ENCODE results near the gene IFRD2.

Gene IFRD2

DNA sequence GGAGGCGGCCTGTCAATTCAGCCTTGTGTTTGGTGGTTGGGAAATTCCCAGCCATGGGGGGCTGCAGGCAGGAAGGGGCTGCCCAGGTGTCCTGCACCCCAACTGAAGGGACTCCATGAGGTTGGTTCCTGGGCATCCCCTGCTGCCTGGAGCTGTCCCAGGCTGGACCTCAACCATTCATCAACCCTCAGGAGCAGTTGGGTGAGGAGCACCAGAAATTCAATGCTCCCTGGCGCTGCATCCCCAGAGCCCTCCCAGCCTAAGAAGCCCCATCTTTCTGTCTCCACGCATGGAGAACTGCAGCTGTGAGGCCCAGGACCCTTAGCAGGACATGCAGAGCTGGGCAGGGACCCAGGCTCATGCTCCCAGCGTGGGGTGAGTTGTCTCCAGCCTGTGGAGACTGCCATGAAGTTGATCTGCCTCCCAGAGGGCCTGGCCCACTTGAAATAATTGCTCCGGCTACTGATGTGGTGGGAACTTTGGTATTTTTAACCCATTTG lies 31.2 kb downstream of the IFRD2 start:
- TF ChIP-seq, protein P1, sequence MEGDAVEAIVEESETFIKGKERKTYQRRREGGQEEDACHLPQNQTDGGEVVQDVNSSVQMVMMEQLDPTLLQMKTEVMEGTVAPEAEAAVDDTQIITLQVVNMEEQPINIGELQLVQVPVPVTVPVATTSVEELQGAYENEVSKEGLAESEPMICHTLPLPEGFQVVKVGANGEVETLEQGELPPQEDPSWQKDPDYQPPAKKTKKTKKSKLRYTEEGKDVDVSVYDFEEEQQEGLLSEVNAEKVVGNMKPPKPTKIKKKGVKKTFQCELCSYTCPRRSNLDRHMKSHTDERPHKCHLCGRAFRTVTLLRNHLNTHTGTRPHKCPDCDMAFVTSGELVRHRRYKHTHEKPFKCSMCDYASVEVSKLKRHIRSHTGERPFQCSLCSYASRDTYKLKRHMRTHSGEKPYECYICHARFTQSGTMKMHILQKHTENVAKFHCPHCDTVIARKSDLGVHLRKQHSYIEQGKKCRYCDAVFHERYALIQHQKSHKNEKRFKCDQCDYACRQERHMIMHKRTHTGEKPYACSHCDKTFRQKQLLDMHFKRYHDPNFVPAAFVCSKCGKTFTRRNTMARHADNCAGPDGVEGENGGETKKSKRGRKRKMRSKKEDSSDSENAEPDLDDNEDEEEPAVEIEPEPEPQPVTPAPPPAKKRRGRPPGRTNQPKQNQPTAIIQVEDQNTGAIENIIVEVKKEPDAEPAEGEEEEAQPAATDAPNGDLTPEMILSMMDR (conservative IDR thresholded peaks at IDR 0.05): no peak

DNA sequence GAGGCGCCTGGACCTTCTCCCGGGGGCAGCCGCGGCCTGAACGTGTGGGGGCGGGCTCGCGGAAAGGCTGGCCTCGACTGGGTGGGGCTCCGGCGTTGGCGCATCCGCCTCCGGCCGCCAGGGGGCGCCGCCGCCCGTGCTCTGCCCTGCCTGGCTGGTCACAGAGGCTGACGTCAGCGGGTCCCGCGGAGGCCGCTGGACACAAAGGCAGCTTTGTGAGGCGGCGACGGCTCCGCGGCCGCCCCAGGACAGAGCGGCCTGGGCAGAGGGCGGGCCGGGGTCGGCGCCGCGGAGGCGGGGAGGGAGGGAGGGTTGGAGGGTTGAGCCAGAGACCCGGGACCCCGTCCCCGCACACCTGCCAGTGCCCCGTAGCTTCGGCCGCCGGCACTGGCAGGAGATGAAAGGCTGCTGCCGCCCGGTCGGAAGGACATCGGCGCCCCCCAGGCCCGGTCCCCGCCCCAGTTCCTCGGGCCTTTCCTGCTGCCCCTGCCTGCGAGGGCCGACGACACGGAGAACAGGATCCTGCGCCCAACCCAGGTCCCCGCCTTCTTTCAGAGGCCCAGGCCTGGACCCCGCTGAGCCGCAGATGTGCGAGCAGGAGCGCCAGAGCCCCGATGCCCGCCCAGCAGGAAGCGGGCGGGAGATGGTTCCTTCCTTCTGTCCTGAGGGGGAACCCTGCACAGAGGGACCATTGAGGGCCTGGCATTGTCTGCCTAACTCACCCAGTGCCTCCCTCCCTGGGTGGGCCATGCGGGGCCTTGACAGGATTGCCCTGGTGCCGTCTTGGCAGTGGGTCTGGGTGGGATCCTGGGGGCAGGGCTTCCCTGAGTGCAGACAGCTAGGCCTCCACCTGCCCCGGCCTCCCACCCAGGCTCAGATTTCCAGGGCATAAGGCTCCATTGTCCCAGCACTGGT lies 31.9 kb downstream of the IFRD2 start:
- H3K27ac ChIP-seq: peak overlapping the region; percentile 93
- TF ChIP-seq, protein P1 (conservative IDR thresholded peaks at IDR 0.05): peak; percentile 99

More for the DNA sequence above, 31.2 kb downstream of the IFRD2 start:
- peak overlapping the region; percentile 93 for H3K27ac ChIP-seq

DNA sequence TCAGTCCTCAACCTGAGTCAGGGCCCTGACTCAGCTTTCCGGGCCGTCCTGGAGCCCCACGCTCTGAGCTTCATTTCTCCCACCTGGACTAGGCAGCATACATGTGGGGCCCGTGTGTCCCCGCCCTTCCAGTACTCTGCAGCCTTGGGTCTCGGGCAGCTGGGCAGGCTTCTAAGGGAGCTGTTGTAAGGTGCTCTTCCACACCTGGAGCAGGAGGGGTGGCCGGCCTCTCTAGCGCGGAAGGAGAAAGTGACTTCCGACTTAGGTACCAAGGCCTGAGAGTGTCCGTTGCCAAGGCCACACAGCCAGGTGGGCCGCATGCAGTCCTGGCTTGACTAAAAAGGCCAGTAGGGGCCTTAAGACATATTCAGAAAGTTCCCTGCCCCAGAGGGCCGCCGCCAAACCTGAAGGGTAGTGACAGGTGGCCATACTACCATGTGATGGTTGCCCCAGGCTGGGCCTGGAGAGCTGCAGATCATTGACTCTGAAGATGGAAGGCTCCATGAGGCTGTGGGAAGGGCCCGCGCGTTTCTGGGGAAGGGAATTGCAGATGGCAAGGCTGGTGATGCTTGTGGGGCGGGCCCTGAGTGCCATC lies 32.7 kb downstream of the IFRD2 start:
- H3K27ac ChIP-seq: peak overlapping the region; percentile 93
- TF ChIP-seq, protein P1 (conservative IDR thresholded peaks at IDR 0.05): no peak

DNA sequence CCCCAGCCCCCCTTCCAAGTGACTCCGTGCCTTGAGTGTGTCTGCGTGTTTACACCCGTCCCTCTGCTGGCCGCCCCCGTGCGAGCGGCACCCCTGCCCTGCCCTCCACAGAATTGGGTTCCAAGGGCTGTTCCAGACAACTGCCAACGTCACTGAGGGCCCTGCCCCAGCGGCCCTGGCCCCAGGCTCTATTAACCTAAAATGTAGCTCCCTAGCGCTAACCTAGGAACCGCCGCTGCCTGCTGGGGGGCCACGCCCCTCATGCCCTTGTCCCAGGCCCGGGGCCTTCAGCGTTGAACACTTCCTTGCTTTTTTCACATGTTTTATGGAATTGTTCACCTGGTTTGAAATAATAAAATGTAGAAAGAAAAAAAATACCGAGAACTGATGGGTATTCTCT lies 33.2 kb downstream of the IFRD2 start:
- peak overlapping the region; percentile 93 for H3K27ac ChIP-seq
- TF ChIP-seq, protein P1 (conservative IDR thresholded peaks at IDR 0.05): no peak

DNA sequence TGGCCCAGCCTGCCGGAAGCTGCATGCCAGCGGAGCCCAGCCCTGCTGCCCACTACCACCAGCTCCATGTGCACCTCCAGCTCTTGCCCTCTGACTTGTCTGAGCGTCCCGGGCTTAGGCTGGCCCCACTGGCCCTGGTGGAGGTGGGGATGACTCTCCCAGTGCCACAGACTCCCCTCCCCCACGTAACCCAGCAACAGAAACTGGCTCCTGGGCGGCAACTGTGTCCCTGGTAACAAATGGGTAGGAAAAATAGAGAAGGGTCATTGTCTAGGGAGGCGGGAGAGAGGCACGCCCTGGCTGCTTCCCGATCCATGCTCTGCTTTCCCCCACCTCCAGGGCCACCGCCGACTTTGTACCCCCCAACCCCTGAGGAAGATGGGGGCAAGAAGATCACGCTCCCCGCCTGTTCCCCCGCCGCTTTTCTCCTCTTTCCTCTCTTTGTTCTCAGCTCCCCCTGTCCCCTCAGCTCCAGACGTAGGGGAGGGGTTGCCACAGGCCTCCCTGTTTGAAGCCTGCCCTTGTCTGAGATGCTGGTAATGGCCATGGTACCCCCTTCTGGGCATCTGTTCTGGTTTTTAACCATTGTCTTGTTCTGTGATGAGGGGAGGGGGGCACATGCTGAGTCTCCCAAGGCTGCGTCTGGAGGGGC lies 34.1 kb downstream of the IFRD2 start:
- H3K27ac ChIP-seq: no peak overlapping the region; the same call in 1 of the 2 replicates
- TF ChIP-seq, protein P1 (conservative IDR thresholded peaks at IDR 0.05): no peak

DNA sequence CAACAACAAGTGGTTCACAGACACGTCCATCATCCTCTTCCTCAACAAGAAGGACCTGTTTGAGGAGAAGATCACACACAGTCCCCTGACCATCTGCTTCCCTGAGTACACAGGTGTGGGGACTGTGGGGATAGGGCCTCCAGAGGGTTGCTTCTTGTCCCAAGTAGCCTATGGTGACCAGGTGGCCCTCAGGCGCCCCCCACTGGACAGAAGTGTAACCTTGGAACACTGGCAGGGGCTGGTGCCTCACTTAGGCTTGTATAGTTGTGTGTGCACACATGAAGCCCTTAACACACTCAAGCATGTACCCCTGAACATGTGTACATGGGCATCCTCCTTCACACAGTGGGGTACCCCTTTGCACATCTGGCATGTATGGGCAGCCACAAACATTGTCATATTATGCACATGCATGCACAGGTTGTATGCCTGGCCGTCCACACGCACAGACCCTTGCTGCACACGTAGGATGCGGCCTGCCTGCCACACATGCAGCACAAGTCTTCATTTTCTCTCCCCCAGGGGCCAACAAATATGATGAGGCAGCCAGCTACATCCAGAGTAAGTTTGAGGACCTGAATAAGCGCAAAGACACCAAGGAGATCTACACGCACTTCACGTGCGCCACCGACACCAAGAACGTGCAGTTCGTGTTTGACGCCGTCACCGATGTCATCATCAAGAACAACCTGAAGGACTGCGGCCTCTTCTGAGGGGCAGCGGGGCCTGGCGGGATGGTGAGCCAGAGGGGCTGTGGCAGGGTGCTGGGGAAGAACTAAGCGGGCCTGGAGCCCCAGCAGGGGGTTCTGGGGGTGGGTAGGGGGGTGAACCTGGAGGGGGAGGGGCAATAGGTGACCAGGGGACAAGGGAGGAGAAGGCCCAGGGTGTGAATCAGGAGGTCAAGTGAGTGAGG lies 35.0 kb downstream of the IFRD2 start:
- TF ChIP-seq, protein P1 (conservative IDR thresholded peaks at IDR 0.05): peak; percentile 75
- H3K27ac ChIP-seq: no peak overlapping the region
